ENCODE results near the gene SERINC5.
"Not testable (repeated sequence)": the region's sequence is repeated elsewhere in the genome, so short reads cannot be mapped to it uniquely, and the experiment has no call there.

SERINC5 gene

DNA sequence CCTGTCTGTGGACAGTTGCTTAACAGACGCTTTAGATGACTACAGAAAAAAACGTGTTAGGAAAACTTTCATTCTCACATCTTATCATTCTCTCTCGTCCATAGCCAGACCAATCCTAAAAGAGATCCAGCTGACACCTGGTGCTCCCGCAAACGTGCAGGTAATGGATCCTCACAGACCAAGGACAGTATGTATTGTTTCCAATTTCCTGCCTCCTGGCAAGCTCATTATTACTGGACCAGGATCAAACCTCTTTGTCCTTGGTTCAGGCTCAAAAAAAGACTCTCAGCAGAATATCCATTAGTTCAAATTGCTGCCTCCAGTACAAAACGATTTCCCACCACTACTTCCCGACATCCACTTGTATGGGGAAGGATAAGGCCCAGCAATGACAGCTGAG is 62.4 kb downstream of the SERINC5 start:
- DNase-seq = no peak

DNA sequence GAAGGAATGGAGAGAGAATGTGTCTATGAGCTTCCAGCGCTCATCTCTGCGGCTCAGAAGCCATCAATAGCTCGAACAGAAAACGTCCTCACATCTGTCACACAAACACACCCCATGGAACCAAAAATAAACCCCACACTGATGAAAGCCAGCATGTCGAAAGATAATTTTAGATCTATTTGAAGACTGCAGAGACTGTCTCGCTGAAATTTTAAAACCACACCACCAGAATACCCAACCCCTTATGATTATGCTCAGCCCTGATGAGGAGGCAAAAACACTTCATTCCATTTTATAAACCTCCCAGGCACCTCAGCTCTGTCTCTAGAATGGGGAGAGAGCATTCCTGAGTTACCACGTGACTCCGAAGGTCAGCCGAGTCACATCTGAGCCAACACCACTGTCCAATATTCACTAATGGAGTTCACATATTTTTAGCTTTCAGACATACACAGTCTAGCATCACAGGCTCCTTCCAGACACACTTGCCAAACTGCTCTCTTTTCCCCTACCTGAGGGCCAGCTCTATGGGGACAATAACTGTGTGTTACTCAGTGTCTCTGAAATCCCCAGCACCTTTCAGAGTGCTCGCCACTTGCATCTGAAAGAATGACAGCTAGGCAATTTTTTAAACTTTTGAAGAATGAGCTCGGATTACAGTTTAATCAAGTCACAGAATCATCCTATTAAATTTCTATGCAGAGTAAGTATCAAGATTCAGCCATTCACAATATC is 63.2 kb downstream of the SERINC5 start:
- DNase-seq = no peak

DNA sequence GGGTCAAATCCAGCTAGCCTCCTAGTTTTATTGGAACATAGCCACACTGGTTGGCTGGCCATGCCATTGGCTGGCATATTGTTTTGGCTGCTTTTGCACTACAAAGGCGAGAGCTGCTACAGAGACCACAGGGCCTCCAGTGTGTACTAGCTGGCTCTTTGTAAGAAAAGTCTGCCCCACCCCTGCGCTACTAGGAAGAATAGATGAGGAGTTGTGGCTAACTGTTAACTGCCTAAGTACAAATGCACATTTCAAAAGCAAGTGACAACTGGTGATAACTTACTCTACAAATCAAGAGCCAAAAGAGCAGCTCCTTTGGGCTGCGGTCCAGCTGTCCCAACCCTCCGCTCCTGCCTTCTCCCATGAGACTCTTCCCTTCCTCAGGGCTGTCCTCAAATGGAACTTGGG is 63.9 kb downstream of the SERINC5 start:
- no peak for DNase-seq

DNA sequence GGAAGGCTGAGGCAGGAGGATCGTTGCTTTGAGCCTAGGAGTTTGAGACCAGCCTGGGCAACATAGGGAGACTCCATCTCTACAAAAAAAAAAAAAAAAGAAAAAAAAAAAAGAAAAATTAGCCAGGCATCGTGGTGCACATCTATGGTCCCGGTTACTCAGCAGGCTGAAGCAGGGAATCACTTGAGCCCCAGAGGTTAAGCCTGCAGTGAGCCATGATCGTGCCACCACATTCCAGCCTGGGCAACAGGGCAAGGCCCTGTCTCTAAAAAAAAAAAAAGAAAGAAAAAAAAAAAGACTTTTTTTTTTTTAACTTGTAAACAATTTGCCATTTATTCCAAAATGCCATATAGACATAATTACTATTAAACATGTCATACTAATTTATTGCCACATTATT is 64.5 kb downstream of the SERINC5 start:
- no peak for DNase-seq

DNA sequence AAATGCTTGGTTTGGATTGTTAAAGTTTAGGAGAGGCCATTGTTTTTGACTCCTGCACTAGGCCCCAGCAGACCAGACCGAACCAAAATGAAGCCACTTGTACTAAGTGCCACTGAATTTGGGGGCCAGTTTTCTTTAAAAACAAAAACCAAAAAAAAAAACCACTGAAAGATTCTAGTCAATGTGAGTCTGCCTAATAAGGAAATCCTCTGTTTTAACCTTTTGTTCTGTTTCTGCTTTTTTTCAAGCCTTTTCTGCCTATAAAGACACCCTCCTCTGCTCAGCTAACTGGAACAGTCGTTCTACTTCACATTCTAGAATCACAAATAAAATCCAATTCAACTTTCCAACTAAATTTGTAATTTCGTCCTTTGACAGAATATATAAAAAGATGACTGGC is 64.9 kb downstream of the SERINC5 start:
- DNase-seq = no peak

DNA sequence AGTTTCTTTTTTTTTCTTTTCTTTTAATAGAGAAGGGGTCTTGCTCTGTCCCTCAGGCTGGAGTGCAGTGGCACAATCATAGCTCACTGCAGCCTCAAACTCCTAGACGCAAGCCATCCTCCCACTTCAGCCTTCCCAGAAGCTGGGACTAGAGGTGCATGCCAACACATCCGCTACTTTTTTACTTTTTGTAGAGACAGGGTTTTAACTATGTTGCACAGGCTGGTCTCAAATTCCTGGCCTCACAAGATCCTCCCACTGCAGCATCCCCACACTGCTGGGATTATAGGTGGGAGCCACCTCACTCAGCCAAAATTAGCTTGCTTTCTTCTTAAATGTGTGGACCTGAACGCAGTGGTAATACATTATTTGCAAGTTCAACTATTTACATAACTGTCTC is 66.1 kb downstream of the SERINC5 start:
- DNase-seq = no peak

DNA sequence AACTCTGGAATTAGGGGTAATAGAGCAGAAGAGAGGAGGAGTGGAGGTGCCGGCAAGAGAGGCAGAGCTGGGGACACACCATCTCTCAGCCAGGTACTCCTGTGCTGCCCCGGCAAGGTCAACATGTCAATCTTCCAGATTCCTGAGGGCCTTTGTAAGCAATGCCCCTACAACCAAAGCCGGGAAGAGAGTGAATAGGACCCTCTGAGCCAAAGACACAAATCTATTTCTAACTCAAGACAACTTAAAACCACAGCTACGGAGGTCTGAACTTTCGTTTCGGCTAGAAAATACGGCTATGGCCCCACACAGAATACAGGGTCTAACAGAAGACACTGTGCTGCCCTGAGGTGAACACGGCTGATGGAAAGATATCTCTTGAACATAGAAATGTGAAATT is 66.6 kb downstream of the SERINC5 start:
- no peak for DNase-seq

DNA sequence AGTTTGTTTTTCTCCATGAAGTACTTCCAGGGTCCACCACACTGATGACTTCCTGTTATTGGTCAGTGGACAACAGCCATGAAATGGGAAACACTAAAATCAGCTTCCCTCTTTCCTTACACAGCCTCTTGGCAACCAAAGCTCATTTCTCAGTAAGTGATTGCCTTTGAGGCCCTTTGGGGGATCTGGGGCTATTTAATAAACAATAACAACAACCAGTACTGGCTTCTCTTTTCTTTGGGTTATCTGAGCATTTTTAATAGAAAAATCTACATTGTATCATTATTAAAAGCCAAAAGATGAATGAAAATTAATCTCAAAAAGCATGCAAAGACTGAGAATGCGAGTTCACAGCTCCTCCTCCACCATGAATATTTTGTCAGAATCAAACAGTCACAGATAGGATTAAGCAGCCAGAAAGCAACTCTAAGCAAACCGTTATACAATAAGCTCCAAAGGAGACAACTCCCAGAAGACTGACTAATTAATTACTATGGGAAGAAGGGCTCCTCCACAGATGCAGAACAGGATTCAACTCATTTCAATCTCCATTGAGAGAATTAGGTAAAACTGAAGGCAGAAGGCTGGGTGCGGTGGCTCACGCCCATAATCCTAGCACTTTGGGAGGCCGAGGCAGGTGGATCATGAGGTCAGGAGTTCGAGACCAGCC is 68.3 kb downstream of the SERINC5 start:
- DNase-seq = no peak

DNA sequence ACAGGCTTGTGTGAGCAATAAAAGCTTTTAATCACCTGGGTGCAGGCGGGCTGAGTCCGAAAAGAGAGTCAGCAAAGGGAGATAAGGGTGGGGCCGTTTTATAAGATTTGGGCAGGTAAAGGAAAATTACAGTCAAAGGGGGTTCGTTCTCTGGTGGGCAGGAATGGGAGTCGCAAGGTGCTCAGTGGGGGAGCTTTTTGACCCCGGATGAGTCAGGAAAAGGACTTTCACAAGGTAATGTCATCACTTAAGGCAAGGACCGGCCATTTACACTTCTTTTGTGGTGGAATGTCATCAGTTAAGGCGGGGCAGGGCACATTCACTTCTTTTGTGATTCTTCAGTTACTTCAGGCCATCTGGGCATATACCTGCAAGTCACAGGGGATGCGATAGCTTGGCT is 70.3 kb downstream of the SERINC5 start:
- not testable (repeated sequence) for DNase-seq

DNA sequence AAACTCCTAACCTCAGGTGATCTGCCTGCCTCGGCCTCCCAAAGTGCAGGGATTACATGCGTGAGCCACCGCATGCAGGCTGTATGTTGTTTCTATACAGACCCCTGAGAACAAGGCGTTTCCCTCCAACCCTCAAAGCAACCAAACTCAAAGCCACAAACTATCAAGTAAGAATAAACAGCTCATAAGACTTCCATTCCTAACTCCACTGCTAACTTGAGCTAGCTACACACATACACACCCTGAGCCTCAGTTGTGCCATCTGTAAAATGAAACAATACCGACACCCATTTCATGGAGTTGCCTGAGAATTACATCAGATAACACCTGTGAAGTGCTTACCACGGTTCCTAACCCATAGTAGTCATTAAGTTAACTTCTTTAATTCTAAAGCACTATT is 70.8 kb downstream of the SERINC5 start:
- DNase-seq = no peak

DNA sequence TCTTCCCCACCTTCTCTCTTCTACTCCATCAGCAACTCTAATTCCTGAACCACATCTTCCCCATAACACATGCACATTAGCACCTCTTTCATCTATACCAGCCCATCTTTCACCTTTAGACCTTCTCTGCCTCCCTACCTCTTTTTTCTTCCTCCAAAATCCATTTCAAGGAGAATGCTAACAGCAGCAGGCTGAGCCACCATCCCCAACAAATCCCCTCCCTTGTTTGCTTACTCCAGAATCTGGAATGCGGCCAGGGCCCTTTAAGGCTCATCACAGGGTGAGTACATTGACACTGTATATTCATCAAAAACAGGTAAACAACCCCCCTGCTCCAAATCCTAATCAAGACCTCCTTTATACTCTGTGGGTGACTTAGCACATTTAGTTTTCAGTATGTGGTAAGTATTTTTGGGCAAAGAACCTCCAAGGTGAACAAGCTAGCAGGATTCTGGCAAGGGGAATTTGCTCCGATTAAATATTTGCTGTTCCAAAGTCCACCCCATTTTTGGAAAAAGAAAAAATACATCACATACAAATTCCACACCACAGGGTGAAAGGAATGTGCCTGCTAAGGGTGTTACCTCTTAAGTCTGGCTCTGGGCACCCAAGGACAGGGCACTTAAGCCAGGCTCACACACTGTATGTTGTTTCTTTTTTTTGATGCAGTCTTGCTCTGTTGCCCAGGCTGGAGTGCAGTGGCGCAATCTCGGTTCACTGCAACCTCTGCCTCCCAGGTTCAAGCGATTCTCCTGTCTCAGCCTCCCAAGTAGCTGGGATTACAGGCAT is 71.4 kb downstream of the SERINC5 start:
- no peak for DNase-seq

DNA sequence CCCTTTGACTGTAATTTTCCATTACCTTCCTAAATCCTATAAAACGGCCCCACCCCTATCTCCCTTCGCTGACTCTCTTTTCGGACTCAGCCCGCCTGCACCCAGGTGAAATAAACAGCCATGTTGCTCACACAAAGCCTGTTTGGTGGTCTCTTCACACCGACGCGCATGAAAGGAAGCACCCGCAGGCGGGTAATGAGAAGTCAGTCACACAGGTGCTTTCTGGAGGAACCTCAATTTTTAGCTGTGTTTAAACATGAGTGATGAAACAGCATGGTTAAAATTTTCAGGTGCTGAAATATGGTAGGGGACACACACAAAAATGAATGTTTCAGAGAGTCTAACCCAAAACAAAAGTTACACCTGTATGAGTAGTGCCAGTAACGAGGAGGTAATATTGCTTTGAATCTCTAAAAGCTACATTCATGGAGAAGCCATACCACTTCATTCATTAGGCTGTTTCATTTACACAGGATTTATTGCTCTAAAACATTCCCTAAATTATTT is 72.1 kb downstream of the SERINC5 start:
- DNase-seq = not testable (repeated sequence)

DNA sequence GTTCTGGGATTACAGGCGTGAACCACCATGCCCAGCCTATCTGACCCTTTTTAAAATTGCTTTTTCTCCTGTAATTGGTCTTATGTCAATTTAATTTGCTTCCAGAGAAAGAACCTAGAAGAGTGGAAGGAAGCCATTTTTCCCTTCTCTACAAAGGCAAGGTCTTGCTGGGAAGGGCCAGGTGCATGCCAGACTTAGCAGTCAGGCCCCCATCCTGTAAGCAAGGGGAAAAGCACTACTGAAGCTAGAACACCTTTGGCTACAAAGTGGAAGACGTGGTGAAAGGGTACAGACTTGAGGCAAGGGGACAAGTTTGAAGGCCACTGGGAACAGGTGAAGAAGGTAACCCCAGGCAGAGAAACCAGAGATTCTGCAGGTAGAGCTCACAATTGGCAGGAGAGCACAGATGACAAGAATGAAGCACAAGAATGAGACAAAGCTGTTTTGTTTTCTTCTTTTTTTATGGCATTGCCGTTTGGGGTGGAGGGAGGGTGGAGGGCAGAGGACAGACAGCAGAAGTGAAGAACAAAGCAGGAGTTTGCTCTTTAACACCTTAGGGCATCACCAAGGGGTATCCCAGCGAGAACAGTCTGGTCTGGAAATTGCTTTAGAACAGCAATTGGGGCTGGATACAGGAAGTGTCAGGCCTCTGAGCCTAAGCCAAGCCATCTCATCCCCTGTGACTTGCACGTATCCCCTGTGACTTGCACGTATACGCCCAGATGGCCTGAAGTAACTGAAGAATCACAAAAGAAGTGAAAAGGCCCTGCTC is 72.9 kb downstream of the SERINC5 start:
- DNase-seq = no peak

DNA sequence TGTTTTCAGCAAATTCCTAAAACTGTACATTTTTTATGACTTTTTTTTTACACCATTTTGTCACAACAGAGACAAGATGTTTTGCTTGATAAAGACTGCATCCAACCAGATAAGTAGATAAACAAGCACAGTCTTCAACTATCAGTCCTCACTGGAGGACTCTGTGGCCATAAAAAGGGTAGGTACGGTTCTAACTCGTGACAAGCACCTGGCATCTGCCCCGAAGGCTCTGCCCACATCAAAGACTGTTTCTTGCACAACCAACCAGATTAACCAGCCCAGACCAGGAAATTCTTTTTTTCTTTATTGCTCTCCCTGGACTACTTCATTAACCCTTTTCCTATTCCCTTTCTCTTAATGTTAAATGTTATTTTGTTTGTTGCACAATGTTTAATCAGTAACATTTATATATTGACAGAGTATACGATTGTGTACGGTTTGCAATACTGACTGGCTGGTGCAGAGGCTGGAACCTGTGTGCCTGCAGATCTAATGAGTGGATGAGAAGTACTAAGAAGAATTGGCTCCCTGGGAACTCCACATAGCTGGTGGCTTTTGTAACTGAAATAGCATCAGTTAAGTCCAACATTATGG is 74.1 kb downstream of the SERINC5 start:
- no peak for DNase-seq

DNA sequence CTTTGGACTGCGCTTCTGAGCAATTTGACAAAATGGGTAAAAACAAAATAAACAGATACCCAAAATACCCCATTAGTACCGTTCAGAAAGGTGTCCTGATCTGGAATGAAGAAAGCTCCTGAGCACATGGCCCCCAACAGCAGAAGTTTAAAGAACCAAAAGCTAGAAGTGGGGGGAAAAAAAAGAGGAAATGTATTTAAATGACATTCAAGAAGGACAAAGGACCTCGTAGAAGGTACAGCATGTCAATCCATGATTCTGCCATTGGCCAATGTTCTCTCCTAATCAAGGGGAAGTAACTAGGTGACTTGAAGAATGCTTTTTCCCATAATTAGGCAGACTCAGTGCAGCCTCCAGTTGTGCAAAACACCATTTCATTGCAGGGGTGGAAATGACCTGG is 78.6 kb downstream of the SERINC5 start:
- no peak for DNase-seq

DNA sequence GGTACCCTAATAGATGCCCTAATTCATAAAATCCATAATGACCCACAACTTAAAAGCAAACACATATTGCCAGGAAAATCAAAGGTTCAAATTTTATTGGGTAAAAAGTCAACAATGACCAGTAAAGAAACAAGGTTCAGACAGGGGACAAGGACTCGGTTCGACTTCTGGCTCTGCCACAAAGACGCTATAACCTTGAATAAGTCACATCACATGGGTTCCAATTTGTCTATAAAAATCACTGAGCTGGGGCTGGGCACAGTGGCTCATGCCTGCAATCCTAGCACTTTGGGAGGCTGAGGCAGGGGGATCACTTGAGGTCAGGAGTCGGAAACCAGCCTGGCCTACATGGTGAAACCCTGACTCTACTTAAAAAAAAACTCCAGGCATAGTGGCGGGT is 80.5 kb downstream of the SERINC5 start:
- DNase-seq = no peak

DNA sequence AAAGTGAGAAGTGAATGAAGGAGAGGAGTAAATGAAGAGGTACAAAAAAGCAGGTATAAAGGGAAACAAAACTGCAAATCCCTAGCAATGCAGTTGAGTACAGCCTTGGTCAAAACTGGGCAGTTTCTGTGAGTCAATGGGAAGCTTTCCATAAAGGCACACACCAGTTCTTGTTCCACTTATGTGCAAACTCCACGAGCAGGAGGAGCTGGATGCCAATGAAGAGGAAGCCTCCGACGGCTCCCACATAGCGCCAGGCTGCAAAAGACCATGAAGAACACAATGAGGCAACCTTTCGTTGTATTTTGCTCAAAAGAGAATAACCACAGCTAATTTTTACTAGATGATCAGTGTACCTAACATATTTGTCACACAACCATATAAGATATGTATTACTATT is 81.1 kb downstream of the SERINC5 start:
- DNase-seq = no peak

DNA sequence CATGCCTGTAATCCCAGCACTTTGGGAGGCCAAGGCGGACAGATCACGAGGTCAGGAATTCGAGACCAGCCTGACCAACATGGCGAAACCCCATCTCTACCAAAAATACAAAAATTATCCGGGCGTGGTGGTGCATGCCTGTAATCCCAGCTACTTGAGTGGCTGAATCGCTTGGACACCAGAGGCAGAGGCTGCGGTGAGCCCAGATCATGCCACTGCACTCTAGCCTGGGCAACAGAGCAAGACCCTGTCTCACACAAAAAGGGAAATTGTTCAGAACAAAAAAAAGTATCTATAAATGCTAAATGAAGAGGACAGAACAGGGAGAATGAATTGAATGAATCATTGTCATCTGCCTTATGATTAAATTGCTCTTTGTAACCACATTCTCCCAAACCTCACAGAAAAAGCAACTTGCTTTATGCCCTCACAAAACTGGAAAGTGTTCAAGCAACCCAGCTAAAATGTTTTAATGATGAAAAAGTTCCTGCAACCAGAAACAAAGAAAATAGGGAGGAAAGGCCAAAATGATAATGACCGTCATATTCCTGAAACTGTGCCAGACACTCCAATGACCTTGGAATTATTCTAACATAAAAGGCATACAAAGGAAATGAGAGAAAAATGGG is 83.7 kb downstream of the SERINC5 start:
- DNase-seq = no peak

DNA sequence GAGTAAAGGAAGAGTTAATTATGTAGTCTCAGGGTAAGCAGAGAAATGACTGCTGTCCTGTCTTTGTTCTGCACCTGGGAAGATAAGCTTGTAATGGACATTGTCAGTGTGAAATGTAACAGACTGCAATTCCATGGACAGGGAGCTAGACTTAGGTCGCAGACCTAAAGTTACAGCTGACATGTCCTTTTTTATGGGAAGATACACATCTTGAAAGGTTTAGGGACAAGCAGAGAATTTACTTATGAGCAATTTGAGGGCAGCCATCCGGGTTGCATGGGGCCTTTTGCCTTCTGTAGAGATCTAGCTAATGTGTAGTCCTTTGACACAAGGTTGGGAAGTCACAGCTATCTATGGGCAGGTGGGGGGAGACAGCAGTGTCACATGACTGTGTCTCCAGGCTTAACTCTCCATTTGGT is 85.7 kb downstream of the SERINC5 start:
- no peak for DNase-seq

DNA sequence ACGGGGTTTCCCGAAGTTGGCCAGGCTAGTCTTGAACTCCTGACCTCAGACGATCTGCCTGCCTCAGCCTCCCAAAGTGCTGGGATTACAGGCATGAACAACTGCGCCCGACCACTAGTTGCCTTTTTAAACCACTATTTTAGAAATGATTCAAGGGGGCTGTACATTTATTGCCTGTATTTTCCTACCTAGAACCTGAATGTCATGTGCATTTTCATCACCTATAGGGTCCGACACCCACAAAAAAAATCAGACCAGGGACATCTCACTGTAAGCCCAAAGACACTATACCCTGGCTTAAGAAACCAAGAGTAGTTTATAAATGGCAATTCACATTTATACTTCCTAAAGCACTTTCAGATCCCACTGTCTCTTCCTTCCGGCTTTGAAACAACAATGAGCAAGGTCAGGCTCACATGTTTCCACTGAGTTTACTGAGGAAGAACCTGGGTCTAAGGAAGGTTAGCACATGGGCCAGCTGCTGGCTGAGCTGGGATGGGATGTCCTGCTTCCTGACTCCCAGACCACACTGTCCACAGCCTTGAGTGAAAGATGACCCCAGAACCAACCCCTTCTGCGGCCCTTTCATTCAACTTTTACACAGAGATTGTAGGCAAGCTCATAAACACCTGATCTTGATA is 87.3 kb downstream of the SERINC5 start:
- DNase-seq = no peak

DNA sequence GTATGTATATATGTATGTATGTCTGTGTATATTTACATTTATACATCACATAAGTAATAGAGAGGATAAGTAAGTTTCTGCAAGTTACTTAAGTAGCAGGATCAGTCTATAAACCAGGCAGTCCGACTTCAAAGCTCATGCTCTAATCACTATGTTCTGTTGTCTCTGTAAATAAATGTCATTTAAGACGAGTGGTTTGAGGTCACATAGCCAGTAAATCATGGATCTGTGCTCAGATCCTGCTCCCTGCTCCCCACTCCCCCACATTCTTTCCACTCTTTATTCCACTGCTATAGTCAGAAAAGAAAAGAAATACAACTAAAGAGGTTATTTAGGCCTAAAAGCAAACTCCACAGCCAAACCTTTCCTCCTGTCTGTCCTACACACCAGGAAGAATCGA is 90.4 kb downstream of the SERINC5 start:
- DNase-seq = no peak

DNA sequence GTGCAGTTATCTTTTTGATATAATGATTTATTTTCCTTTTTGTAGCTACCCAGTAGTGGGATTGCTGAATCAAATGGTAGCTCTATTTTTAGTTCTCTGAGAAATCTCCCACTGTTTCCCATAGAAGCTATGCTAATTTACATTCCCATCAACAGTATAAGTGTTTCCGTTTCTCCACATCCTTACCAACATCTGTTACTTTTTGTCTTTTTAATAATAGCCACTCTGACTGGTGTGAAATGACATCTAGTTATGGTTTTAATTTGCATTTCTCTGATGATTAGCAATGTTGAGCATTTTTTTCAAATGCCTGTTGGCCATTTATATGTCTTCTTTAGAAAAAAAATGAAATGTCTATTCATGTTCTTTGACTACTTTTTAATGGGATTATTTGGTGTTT is 94.7 kb downstream of the SERINC5 start:
- DNase-seq = no peak

Data from NCI-H1436 (cell line).